ENCODE results near the gene ADIPOR2. TPM values are rescaled to one million over a fixed set of nuclear protein-coding genes. Genes with fewer than 3 reads are reported as not detected.

Gene ADIPOR2
- total RNA-seq, 1 experiment from 2014 or later = 84.0 TPM

DNA sequence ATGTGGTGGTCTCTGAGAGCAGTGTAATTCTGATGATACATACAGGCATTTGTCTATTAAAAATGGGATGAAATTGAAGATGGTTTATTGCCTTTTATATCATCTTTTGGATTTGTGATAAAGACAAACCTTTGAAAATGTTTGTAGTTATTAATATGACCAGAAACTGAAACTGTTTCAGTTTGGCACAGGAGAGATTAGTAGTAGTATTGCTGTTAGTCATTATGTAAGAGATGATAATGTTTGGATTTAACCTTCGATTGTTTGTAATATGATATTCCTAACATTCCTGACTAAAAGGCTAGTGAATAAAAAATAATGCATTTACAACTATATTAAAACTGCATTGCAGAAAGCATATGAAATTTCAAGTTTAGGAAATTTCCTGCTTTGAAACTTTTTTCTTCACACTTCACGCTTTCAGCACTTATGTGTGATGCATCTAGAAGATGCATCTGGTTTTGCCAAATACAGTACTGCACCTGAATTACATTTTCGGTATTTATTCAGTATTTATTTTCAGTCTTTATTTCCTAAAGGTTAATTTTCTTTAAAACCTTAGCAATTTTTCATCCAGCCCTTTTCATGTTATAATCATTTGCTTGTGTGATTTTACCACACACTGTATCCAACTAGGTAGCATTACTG is 25.5 kb downstream of the ADIPOR2 start:
- Histone ChIP-seq H3K4me3 (ENCODE audit: low read depth, low read length, poor library complexity, severe bottlenecking) (no peak overlapping the region), H3K9me3 (ENCODE audit: low read depth, low read length, poor library complexity, severe bottlenecking) (no peaks in the 10 kb centered on the region), H3K27me3 (replicated peaks; ENCODE audit: insufficient read depth, low read depth, low read length, poor library complexity) (no peaks in the 10 kb centered on the region), H3K4me1 (ENCODE audit: insufficient read depth, low read length, poor library complexity, severe bottlenecking) (no peaks in the 10 kb centered on the region), H3K27ac (ENCODE audit: low read depth, low read length, poor library complexity, severe bottlenecking) (no peak overlapping the region), H3K36me3 (ENCODE audit: insufficient read depth, low read length, poor library complexity, severe bottlenecking) (no peaks in the 10 kb centered on the region)
- POLR2A ChIA-PET (ENCODE audit: low non-redundant PET) = no interaction called here
- BruUV-seq (replicated peaks) = no TSS peak
- no peak for DNase-seq (ENCODE audit: low spot score)
- no peak for TF ChIP-seq EZH2 (IDR thresholded peaks at IDR 0.05; ENCODE audit: borderline replicate concordance, low read depth, low read length, poor library complexity, severe bottlenecking)
- TF ChIP-seq, protein P1, sequence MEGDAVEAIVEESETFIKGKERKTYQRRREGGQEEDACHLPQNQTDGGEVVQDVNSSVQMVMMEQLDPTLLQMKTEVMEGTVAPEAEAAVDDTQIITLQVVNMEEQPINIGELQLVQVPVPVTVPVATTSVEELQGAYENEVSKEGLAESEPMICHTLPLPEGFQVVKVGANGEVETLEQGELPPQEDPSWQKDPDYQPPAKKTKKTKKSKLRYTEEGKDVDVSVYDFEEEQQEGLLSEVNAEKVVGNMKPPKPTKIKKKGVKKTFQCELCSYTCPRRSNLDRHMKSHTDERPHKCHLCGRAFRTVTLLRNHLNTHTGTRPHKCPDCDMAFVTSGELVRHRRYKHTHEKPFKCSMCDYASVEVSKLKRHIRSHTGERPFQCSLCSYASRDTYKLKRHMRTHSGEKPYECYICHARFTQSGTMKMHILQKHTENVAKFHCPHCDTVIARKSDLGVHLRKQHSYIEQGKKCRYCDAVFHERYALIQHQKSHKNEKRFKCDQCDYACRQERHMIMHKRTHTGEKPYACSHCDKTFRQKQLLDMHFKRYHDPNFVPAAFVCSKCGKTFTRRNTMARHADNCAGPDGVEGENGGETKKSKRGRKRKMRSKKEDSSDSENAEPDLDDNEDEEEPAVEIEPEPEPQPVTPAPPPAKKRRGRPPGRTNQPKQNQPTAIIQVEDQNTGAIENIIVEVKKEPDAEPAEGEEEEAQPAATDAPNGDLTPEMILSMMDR (conservative IDR thresholded peaks at IDR 0.05; ENCODE audit: low read depth, low read length) = no peak
- CTCF ChIA-PET = no interaction called here
- intact Hi-C loops (cut with micrococcal nuclease; ENCODE audit: unreplicated experiment) = no loop called here

DNA sequence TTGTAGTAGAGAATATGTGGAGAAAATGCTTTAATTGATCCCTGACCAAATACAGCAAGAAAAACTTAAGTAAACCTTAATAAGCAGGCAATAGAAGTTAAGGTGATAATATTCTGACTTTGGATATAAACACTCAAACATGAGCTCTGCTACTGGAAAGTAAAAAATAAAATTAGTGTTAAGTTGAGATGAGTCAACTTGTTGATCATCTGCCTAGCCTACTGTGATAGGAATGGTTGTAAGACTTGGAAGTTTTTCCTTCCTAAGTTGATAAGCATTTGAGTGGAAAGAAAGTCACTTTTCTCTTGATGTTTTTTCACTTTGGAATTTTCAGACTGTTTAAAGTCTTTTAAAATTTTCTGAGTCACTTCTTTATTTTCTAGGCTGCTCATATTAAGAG is 26.0 kb downstream of the ADIPOR2 start:
- intact Hi-C loops (cut with micrococcal nuclease; ENCODE audit: unreplicated experiment) = no loop called here
- no peaks in the 10 kb centered on the region for H3K36me3 ChIP-seq (ENCODE audit: insufficient read depth, low read length, poor library complexity, severe bottlenecking)
- H3K27ac ChIP-seq (ENCODE audit: low read depth, low read length, poor library complexity, severe bottlenecking) = no peak overlapping the region
- CTCF ChIA-PET = no interaction called here
- H3K27me3 ChIP-seq (replicated peaks; ENCODE audit: insufficient read depth, low read depth, low read length, poor library complexity) = no peaks in the 10 kb centered on the region
- H3K4me3 ChIP-seq (ENCODE audit: low read depth, low read length, poor library complexity, severe bottlenecking) = no peak overlapping the region
- BruUV-seq (replicated peaks) = no TSS peak
- POLR2A ChIA-PET (ENCODE audit: low non-redundant PET) = no interaction called here
- TF ChIP-seq EZH2 (IDR thresholded peaks at IDR 0.05; ENCODE audit: borderline replicate concordance, low read depth, low read length, poor library complexity, severe bottlenecking) = no peak
- TF ChIP-seq, protein P1 (conservative IDR thresholded peaks at IDR 0.05; ENCODE audit: low read depth, low read length) = no peak
- no peak for DNase-seq (ENCODE audit: low spot score)
- no peaks in the 10 kb centered on the region for H3K9me3 ChIP-seq (ENCODE audit: low read depth, low read length, poor library complexity, severe bottlenecking)
- H3K4me1 ChIP-seq (ENCODE audit: insufficient read depth, low read length, poor library complexity, severe bottlenecking) = no peaks in the 10 kb centered on the region

DNA sequence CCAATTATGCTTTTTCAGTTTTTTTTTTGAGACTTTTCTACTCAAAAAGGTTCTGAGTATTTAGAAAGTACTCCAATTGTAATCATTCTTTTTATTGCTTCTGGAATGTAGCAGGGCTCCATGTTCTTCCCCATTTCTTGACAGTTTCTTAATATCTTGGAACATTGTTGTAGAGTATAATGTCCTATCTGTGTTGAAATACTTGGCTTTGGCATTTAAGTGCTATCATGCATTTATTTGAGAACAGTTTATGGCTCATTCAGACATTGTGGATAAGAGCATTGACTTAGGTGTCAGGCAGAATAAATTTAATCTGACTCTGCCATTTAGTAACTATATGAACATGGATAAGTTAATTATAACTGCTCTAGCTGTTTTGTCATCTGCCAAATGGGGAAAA is 28.3 kb downstream of the ADIPOR2 start:
- POLR2A ChIA-PET (ENCODE audit: low non-redundant PET) = no interaction called here

More for the DNA sequence above, 28.3 kb downstream of the ADIPOR2 start:
- Histone ChIP-seq H3K27ac (ENCODE audit: low read depth, low read length, poor library complexity, severe bottlenecking) (no peak overlapping the region), H3K27me3 (replicated peaks; ENCODE audit: insufficient read depth, low read depth, low read length, poor library complexity) (no peaks in the 10 kb centered on the region), H3K4me1 (ENCODE audit: insufficient read depth, low read length, poor library complexity, severe bottlenecking) (no peaks in the 10 kb centered on the region), H3K4me3 (ENCODE audit: low read depth, low read length, poor library complexity, severe bottlenecking) (no peak overlapping the region), H3K9me3 (ENCODE audit: low read depth, low read length, poor library complexity, severe bottlenecking) (no peaks in the 10 kb centered on the region), H3K36me3 (ENCODE audit: insufficient read depth, low read length, poor library complexity, severe bottlenecking) (no peaks in the 10 kb centered on the region)
- intact Hi-C loops (cut with micrococcal nuclease; ENCODE audit: unreplicated experiment) = no loop called here
- DNase-seq (ENCODE audit: low spot score) = no peak
- CTCF ChIA-PET = no interaction called here
- TF ChIP-seq, protein P1 (conservative IDR thresholded peaks at IDR 0.05; ENCODE audit: low read depth, low read length) = no peak
- TF ChIP-seq EZH2 (IDR thresholded peaks at IDR 0.05; ENCODE audit: borderline replicate concordance, low read depth, low read length, poor library complexity, severe bottlenecking) = no peak
- no TSS peak for BruUV-seq (replicated peaks)

All from A673 (cell line).